Neuronal stem cell (in vitro differentiated cells): ENCODE measurements around the gene PCCA.

Source experiments
- DNase-seq: peaks from one replicate; pipeline ENCODE4 v3.0.0-alpha.2; 2013; ENCODE audit warnings: low spot score
- H2AFZ ChIP-seq: one replicate; pipeline ENCODE4 v1.6.1; 2013; ENCODE audit warnings: mild to moderate bottlenecking, low read length, inconsistent platforms
- H2AK5ac ChIP-seq: 2 replicates; pipeline ENCODE4 v1.6.1; 2013; ENCODE audit warnings: low read depth, mild to moderate bottlenecking, inconsistent platforms, low read length, moderate library complexity, mixed read lengths
- H2BK120ac ChIP-seq: 2 replicates; pipeline ENCODE4 v1.6.1; 2013; ENCODE audit warnings: low read depth, mild to moderate bottlenecking, inconsistent platforms, low read length, moderate library complexity, mixed read lengths
- H2BK12ac ChIP-seq: one replicate; pipeline ENCODE4 v1.6.1; 2013; ENCODE audit warnings: low read length, inconsistent platforms
- H2BK15ac ChIP-seq: 2 replicates; pipeline ENCODE4 v1.6.1; 2013; ENCODE audit warnings: mild to moderate bottlenecking, low read length, inconsistent platforms, mixed read lengths
- H2BK5ac ChIP-seq: one replicate; pipeline ENCODE4 v1.6.1; 2013; ENCODE audit warnings: inconsistent platforms, mild to moderate bottlenecking, low read length, moderate library complexity
- H3K14ac ChIP-seq: one replicate; pipeline ENCODE4 v1.6.1; 2013; ENCODE audit warnings: low read length, inconsistent platforms
- H3K18ac ChIP-seq: 2 replicates; pipeline ENCODE4 v1.6.1; 2013; ENCODE audit warnings: low read length, inconsistent platforms
- H3K23ac ChIP-seq: 2 replicates; pipeline ENCODE4 v1.6.1; 2013; ENCODE audit warnings: low read depth, mild to moderate bottlenecking, mixed read lengths, low read length, inconsistent platforms; ENCODE audit not compliant: poor library complexity
- H3K27ac ChIP-seq: replicated peaks from 3 replicates; pipeline ENCODE4 v1.5.1; 2013; ENCODE audit warnings: low read length, inconsistent platforms
- H3K27me3 ChIP-seq, 3 experiments: 2 replicates each; pipeline ENCODE4 v1.6.1; 2013; ENCODE audit warnings: low read length in 3 of 3, mild to moderate bottlenecking in 2 of 3, inconsistent platforms in 1 of 3, low read depth in 1 of 3, mixed read lengths in 1 of 3, moderate library complexity in 1 of 3; ENCODE audit not compliant: control insufficient read depth in 3 of 3, insufficient read depth in 3 of 3
- H3K36me3 ChIP-seq, 2 donors: replicated peaks in 1 of 2; 2 replicates each; pipeline ENCODE4 v1.6.1; 2013; ENCODE audit warnings: low read length in 2 of 2; ENCODE audit not compliant: control insufficient read depth in 2 of 2, insufficient read depth in 2 of 2
- H3K4ac ChIP-seq: 2 replicates; pipeline ENCODE4 v1.6.1; 2013; ENCODE audit warnings: inconsistent platforms, mild to moderate bottlenecking, low read length, moderate library complexity
- H3K4me1 ChIP-seq, 2 donors: 1 replicate in 1 of 2; 2 replicates in 1 of 2; pipeline ENCODE4 v1.6.1; 2013; ENCODE audit warnings: low read length in 2 of 2, low read depth in 1 of 2; ENCODE audit not compliant: control insufficient read depth in 2 of 2, insufficient read depth in 1 of 2
- H3K4me2 ChIP-seq: one replicate; pipeline ENCODE4 v1.6.1; 2013; ENCODE audit warnings: mild to moderate bottlenecking, low read length, inconsistent platforms; ENCODE audit not compliant: insufficient read depth, poor library complexity, severe bottlenecking
- H3K4me3 ChIP-seq, 2 donors: 2 replicates each; pipeline ENCODE4 v1.5.1; 2013; ENCODE audit warnings: low read length in 2 of 2, mild to moderate bottlenecking in 2 of 2, inconsistent platforms in 1 of 2, moderate library complexity in 1 of 2
- H3K79me1 ChIP-seq: one replicate; pipeline ENCODE4 v1.6.1; 2013; ENCODE audit warnings: low read depth, mild to moderate bottlenecking, inconsistent platforms, low read length, moderate library complexity
- H3K9ac ChIP-seq: one replicate; pipeline ENCODE4 v1.6.1; 2013; ENCODE audit warnings: mild to moderate bottlenecking, low read depth, low read length, inconsistent platforms; ENCODE audit not compliant: poor library complexity
- H3K9me3 ChIP-seq, 2 donors: replicated peaks in 1 of 2; 2 replicates each; pipeline versions ENCODE3 to v1.6.1; 2013; ENCODE audit warnings: low read length in 2 of 2, mild to moderate bottlenecking in 2 of 2, inconsistent platforms in 1 of 2, low read depth in 1 of 2, mixed read lengths in 1 of 2, moderate library complexity in 1 of 2; ENCODE audit not compliant: control insufficient read depth in 2 of 2, insufficient read depth in 1 of 2
- H4K8ac ChIP-seq: one replicate; pipeline ENCODE4 v1.6.1; 2013; ENCODE audit warnings: low read depth, mild to moderate bottlenecking, inconsistent platforms, low read length, moderate library complexity
- H4K91ac ChIP-seq: one replicate; pipeline ENCODE4 v1.6.1; 2013; ENCODE audit warnings: low read length, low read depth, mild to moderate bottlenecking, inconsistent platforms; ENCODE audit not compliant: poor library complexity
- WGBS, 2 donors: extraction: QIAGEN DNeasy Blood & Tissue Kit; methylation state at CpG; one replicate each; pipeline ENCODE4 v1.1.7; 2013; ENCODE audit warnings: missing lambda C conversion rate in 2 of 2, mixed read lengths in 1 of 2; ENCODE audit not compliant: insufficient read length in 2 of 2, insufficient replicate concordance in 1 of 2; ENCODE audit errors: extremely low coverage in 2 of 2; 5-methylcytosine and 5-hydroxymethylcytosine counted together

Gene PCCA

DNA sequence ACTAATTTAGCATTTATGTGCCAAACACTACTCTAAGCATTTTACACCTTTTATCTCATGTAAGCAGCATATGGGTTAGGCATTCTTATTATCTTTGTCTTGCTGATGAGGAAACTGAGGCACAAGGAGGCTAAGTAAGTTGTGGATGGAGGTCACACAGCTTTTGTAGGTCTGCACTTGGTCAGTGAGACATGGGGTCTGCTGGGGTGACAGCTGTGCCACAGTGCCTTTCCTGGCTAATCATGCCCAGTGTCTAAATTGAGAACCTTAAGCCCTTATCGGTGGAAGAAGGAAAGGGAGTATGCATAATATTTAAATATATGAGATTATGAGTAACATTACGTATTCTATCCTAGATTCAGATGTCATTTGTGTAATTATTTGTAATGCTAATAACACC is 273.5 kb downstream of the PCCA start:
- H3K36me3 ChIP-seq = no peaks in the 10 kb centered on the region
- WGBS, 2 donors = no CpG with 5 or more reads among the region's 2 CpGs
- H3K4me3 ChIP-seq = no peak overlapping the region
- no peak overlapping the region for H2AK5ac ChIP-seq
- no peak overlapping the region for H3K4me2 ChIP-seq
- no peak overlapping the region for H2BK15ac ChIP-seq
- no peaks in the 10 kb centered on the region for H3K9me3 ChIP-seq
- H3K27me3 ChIP-seq = no peaks in the 10 kb centered on the region
- H2BK120ac ChIP-seq = no peak overlapping the region
- H4K8ac ChIP-seq = no peak overlapping the region
- H3K14ac ChIP-seq = no peak overlapping the region
- no peak overlapping the region for H2BK12ac ChIP-seq
- H3K79me1 ChIP-seq = no peaks in the 10 kb centered on the region
- no peak overlapping the region for H3K18ac ChIP-seq
- DNase-seq = no peak
- H2BK5ac ChIP-seq = no peak overlapping the region
- H3K4ac ChIP-seq = no peak overlapping the region
- no peak overlapping the region for H3K23ac ChIP-seq
- no peak overlapping the region for H2AFZ ChIP-seq
- peaks cover 7 to 33% of the 10 kb centered on the region in 2 donors for H3K4me1 ChIP-seq
- no peak overlapping the region for H4K91ac ChIP-seq
- no peak overlapping the region for H3K27ac ChIP-seq
- no peak overlapping the region for H3K9ac ChIP-seq

DNA sequence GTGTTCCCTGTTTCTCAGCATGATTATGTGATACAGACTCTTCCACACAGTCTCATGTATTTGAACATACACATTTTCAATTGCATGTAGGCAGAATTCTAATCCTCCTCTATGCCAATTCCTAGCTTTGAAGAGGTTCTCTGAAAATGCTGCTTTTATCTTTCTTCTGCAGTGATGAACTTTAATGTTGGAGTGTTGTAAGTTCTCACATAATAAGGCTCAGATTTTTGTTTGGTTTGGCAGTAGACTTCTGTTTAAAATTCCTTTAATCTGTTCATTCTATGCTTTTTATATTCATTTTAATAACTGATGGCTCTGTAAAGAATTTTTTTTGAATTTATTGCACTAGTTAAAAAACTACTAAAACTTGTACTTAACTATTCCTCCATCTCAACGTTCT is 273.9 kb downstream of the PCCA start:
- Histone ChIP-seq H3K18ac (no peak overlapping the region), H3K14ac (no peak overlapping the region), H2BK5ac (no peak overlapping the region), H3K23ac (no peak overlapping the region), H3K27ac (no peak overlapping the region), H2BK15ac (no peak overlapping the region), H3K79me1 (no peaks in the 10 kb centered on the region), H3K36me3 (no peaks in the 10 kb centered on the region), H2BK12ac (no peak overlapping the region), H2BK120ac (no peak overlapping the region), H4K91ac (no peak overlapping the region), H3K9ac (no peak overlapping the region), H3K4me3 (no peak overlapping the region), H4K8ac (no peak overlapping the region), H2AFZ (no peak overlapping the region), H3K4ac (no peak overlapping the region), H3K4me1 (peaks cover 7 to 33% of the 10 kb centered on the region in 2 donors), H3K9me3 (no peaks in the 10 kb centered on the region), H3K4me2 (no peak overlapping the region), H3K27me3 (no peaks in the 10 kb centered on the region), H2AK5ac (no peak overlapping the region)
- no CpG with 5 or more reads among the region's 1 CpG for WGBS, 2 donors
- no peak for DNase-seq

GRCh38 chr13:100363285-100363711 is 274.4 kb downstream of the PCCA start:
- Histone ChIP-seq H3K23ac (no peak overlapping the region), H3K4ac (no peak overlapping the region), H2BK15ac (no peak overlapping the region), H3K79me1 (no peaks in the 10 kb centered on the region), H2BK5ac (no peak overlapping the region), H3K14ac (no peak overlapping the region), H4K91ac (no peak overlapping the region), H3K27ac (no peak overlapping the region), H2BK120ac (no peak overlapping the region), H2BK12ac (no peak overlapping the region), H3K4me1 (peaks cover 7 to 33% of the 10 kb centered on the region in 2 donors), H3K4me3 (no peak overlapping the region), H4K8ac (no peak overlapping the region), H3K9me3 (no peaks in the 10 kb centered on the region), H2AFZ (no peak overlapping the region), H3K36me3 (peaks cover 0 to 1% of the 10 kb centered on the region in 2 donors), H3K27me3 (no peaks in the 10 kb centered on the region), H3K4me2 (no peak overlapping the region), H3K18ac (no peak overlapping the region), H3K9ac (no peak overlapping the region), H2AK5ac (no peak overlapping the region)
- no CpG with 5 or more reads among the region's 3 CpGs for WGBS, 2 donors
- no peak for DNase-seq

- H3K4me1 ChIP-seq = peaks cover 7 to 33% of the 10 kb centered on the region in 2 donors
- H3K36me3 ChIP-seq = peaks cover 0 to 7% of the 10 kb centered on the region in 2 donors
- H3K23ac ChIP-seq = no peak overlapping the region
- no peak overlapping the region for H3K4ac ChIP-seq
- H2BK5ac ChIP-seq = no peak overlapping the region
- no peak overlapping the region for H2BK15ac ChIP-seq
- H3K4me2 ChIP-seq = no peak overlapping the region
- no peak overlapping the region for H2AK5ac ChIP-seq
- no peak overlapping the region for H3K4me3 ChIP-seq
- H3K18ac ChIP-seq = no peak overlapping the region
- DNase-seq = no peak
- H3K14ac ChIP-seq = no peak overlapping the region
- H2BK120ac ChIP-seq = no peak overlapping the region
- H3K27ac ChIP-seq = no peak overlapping the region
- no peak overlapping the region for H3K9ac ChIP-seq
- H2AFZ ChIP-seq = no peak overlapping the region
- H3K79me1 ChIP-seq = no peaks in the 10 kb centered on the region
- no peak overlapping the region for H2BK12ac ChIP-seq
- H3K27me3 ChIP-seq = no peaks in the 10 kb centered on the region
- H4K8ac ChIP-seq = no peak overlapping the region
- WGBS, 2 donors = no CpG with 5 or more reads among the region's 2 CpGs
- H3K9me3 ChIP-seq = no peaks in the 10 kb centered on the region
- no peak overlapping the region for H4K91ac ChIP-seq
These were observed 275.0 kb downstream of the PCCA start for GRCh38 chr13:100363874-100364273.
